NCI-H2227 (cell line): ENCODE measurements around the gene NKTR.

Experiments used
- DNase-seq: peaks from one replicate; lab custom pipeline; 2025; ENCODE audit not compliant: unreplicated experiment; lab: John Stamatoyannopoulos, UW

The NKTR gene

DNA sequence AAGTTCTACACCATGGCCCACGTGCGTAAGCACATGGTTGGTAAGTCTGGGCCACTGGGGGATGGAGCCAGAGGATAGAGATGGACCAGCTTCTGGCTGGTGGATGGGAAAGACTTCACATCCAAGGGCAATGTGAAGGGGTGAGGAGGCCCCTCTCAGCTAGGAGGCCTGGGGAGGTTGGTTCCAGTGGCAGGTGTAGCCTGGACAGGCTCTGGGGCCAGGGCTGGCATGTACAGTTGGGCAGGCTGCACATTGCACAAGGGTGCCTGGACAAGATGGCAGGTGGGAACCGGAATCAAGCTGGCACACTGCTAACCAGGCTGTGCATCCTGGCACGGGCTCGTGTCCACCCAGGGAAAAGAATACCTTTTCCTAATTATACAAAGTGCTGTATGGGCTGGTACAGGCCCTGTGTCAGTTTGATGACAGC is 61.1 kb downstream of the NKTR start:
- no peak for DNase-seq

DNA sequence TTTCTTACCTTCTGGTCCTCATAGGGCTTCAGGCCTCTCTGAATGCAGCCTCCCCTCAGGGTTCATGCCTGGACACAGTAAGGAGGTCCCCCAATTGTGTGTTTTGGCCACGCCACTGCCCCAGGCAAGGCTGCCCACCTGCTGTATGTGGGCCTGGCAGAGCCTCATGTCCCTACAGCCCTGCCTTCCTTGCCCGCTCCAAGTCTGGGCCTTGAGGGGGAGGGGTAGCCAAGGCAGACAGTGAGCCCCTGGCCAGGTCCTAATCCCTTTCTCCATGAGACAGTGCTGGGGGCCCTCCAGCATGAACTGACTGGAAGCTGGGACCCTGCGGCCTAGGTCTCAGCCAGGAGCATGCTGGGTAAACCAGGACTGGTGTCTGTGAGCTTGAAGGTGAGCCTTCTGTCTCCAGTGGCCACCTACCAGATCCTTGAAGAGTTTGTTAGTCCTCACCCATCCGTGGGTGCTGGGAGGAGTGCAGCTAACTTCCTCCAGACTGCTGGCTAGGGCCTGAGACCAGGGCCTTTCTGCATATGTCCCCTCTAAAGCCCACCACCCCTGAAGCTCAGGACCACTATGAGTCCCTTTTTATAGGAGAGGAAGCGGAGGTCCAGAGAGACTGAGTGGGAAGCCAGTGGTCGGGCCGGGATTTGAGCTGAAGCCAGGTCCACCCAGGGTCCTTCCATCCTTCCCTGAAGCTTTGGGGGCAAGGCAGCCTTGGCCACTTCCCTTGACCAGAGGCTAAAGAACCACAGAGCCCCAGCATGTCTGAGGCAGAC is 61.7 kb downstream of the NKTR start:
- DNase-seq, result no peak

DNA sequence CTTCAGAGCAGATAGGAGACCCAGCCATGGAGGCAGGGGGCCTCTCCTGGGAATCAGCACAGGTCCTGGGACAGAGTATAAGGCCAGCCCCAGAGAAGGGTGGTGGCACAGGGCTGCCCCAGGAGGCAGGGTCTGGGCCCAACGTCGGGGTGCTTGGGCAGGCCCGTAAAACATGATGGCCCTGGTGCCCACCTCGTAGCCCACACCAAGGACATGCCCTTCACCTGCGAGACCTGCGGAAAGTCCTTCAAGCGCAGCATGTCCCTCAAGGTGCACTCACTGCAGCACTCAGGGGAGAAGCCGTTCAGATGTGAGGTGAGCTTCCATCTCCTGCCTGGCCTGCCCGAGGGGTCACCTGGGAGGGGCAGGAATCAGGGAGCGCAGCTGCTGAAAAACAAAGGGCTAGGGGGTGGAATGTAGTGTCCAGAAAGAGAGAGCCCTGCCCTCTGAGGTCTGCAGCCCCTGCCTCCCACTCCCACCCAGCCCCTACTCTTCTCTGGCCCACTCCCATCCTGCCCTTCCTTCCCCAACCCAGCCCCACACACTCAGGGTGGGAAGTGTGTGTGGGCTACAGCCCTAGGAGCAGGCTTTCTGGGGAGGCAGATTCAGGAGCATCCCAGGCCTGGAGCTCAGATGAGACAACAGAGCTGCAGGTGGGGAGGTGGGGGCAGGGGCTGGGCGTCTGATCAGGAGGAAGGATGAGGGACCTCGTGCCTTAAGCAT is 62.5 kb downstream of the NKTR start:
- no peak for DNase-seq

DNA sequence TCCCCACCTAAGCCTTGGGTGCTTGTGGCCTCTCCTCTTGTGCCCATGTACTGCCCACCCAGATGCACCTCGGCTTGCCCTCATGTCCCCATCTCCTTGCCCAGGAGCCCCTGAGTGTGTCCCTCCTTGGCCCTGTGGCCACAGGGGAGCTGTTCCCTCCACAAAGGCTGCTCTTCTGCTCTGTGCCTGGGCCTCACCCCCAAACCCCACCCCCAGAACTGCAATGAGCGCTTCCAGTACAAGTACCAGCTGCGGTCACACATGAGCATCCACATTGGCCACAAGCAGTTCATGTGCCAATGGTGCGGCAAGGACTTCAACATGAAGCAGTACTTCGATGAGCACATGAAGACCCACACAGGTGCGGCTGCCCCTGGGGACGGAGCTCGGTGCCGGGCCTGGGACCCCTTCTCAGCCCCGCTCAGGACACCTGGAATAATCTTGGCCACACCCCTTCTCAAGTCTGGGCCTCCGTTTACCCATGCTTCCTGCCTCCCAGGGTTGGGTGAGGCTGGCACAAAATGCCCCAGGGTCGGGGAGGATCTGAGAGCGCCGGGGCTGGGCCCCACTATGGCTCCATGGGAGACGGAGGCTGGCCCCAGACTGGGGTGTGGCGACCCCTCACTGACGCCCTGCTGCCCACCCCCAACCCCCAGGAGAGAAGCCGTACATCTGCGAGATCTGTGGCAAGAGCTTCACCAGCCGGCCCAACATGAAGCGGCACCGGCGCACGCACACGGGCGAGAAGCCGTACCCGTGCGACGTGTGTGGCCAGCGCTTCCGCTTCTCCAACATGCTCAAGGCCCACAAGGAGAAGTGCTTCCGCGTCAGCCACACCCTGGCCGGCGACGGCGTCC is 63.3 kb downstream of the NKTR start:
- DNase-seq, result no peak

DNA sequence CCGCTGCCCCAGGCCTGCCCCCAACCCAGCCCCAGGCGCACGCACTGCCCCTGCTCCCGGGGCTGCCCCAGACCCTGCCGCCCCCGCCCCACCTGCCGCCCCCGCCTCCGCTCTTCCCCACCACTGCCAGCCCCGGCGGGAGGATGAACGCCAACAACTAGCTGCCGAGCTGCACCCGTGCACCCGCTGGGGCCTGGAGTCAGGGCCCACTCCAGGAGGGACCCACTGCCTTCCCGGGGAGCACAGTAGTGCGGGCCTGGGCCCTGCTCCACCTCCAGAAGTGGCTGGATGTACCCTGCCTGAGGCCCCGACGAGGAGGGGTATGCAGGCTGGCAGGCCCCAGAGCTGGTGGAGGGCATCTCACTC is 63.9 kb downstream of the NKTR start:
- no peak for DNase-seq

DNA sequence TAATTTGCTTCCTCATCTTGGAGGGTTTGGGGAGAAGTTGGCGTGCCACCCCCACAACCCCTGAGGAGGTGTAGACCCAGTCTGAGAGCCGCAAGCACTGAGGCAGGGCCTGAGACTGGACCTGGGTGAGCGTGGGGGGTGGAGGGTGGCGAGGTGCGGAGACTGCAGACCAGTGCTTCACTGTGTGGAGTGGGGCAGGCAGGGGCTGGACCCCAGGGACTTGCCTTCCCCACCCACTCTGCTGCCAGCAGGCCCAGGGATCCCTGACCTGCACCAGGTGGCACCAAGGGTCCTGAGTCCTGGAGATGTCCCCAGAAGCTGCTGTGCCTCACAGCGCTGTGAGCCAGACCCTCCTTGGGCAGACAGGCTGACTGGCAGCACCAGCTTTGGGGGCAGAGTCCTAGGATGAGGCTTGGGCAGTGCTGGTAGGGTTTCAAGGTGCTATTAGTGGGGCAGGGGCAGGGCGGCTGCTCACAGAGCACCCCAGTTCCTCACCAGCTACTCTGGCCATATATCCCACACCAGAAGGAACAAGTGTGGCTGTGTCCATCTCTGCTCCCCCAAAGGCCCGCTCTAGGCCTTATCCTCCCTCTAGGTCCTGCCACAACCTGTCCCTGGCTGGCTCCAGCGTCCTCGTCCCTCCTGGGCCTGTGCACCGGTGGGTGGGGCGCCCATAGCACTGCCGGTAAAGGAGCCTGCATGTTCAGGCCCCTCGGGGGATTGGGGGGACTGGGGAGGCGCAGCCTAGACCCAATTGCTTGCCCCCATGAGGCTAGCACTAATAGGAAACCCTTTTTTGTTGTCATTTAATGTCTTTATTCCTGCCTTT is 64.8 kb downstream of the NKTR start:
- DNase-seq, result no peak

DNA sequence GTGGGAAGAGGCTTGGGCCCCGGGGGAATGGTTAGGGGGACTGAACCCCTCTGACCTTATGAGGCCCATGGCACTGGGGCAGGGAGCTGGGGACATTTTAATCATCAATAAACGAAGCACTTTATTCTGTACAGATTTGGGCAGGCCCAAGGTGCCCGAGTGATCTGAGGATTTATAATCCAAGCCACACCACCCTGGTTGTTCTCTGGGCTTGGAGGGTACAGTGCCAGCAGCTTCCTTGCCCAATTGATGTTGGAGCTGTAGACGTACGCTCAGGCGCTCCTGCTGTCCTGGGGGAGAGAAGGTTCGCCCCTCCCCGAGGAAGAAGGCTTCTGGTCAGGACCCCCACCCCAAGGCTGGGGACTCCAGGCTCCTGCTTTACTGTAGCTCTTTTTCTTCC is 65.5 kb downstream of the NKTR start:
- no peak for DNase-seq

DNA sequence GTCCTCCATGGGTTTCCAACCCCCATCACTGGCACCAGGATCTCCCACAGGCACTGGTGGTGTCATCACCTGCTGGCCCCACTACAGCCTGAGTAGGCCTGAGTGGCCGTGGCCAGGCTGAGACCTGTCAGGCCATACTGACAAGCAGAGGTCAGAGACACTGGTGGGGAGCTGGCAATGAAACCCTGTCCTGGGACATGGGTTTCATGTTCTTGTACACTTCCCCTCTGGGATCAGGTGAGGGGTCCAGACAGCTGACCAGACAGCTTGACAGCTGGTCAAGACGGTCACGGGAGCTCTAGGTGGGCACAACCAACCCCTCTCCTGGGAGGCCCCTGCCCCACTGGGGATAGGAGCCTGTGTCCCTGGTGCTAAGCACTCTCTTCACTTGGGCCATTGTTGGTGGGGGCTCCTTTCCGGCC is 66.1 kb downstream of the NKTR start:
- DNase-seq, result no peak

DNA sequence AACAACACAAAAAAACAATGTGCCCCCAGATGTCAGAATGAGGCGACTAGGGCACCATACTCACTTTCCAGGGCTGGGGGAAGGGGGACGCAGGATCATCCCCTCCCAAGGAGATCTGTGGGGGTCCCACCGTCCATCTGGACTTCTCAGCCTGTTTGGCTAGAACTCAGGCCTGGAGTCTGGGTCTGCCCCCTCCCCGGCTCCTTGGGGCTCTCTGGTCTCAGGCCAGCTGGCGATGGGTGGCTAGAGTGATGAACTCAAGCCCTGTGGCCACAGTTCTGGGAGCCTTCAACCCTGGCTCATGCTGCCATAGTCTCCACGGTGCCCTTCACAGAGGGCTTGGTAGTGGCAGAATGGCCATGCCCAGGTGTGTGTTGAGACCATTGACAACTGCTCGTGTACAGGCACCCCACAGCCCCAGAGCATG is 66.6 kb downstream of the NKTR start:
- no peak for DNase-seq

DNA sequence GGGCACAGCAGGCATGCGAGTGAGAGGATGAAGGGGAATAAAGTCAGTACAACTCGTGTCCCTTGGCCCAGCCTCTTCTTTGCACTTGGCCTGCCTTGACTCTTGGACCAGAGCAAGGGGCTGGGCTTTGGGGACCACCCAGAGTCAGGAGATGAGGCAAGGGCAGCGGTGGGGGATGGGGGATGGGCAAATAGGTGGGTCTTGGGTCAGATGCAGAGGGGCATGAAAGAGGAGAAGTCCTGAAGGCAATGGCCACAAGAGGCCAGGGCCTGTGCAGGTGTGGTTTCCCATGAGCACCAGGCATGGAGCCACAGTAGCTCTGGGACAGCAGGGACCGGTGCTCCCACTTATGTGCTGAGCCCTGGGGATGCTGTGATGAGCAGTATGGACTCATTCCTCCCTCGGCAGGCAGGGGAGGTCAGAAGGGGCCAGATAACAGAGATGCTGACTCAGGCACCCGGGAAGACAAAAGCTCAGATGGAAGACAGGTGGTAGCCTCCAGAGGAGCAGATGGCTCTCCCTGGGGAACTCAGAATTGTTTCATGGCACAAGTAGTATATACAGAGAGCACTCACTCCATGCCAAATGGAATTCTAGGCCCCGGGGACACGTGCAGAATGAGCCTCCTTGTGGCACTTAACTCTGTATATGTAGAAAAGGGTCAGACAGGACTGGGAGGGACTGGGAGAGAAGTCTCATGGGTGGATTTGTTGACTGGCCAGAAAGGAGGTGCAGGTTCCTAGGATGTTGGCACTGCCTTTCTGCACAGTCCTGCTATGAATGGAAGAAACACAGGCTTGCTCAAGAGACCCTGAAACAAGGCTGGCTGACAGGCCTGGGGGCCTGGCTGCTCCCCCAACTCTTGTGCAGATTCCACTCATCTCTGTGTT is 67.3 kb downstream of the NKTR start:
- no peak for DNase-seq

DNA sequence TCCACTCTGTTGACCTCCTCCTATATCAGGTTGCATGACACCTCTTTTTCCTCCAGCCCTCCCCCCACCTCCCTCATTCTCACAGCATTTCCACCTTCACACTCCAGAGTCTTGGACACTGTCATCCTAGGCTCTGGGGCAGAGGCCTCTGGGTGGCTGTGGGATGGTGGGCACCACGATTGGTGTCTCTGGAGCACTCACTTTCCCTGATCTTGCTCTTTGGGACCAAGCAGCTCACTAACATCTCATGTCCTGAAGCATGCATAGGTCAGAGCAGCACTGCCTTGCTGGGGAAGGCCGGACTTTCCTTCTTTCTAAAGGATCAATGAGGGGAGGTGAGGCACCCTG is 67.9 kb downstream of the NKTR start:
- DNase-seq, result no peak

DNA sequence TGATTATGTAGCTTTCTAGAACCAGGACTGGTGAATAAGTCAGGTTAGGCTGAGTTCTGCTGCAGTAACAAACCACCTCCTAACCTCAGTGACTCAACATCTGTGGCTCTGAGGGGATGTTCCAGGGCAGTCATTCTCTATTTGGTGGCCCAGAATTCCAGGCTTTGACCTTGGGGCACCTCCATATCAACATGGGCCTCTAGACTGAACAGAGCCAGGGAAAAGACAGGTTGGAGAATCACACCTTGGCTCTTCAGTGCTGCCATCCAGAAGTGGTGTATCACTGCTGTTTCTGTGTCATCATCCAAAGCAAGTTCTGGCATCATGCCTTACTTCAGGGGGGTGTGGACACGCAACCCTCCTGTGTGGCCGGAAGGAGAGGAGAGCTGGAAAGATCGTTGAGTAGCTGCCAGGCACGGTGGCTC is 68.3 kb downstream of the NKTR start:
- no peak for DNase-seq

DNA sequence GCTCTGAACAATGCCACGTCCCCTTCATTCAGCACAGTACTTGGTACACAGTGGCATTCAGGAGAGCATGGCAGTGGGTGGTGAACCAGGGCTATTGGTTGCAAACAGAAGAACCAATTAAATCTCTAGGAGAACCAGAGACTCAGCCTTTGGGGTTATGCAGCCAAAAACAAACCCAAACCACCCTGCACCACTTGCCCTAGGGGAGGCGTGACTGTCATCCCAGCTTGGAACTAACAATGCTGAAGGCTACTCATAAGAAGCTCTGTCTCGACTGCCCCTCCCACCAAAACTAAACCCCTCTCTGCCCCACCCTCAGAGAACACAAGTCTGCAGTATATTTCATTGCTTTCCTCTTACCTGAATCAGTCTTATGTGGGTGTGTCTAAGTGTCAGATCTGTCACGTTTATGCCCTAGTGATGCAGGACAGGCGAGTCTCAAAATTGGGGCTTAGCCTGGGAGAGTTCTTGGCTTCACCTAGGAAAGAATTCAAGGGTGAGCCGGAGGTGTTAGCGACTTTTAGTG is 69.6 kb downstream of the NKTR start:
- no peak for DNase-seq

DNA sequence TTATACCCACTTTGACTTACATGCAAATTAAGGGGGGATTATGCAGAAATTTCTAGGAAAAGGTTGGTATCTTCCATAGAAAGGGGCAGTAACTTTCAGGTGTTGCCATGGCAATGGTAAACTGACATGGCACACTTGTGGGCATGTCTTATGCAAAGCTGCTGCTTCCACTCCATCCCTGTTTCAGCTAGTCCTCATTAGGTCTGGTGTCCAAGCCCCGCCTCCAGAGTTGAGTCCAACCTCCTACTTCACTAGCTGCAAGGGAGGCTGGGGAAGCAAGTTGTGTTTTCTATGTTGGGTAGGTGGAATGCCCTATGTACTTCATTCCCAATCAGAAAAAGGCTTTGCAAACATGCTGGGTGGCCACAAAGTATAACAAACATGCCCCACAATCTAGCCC is 70.2 kb downstream of the NKTR start:
- no peak for DNase-seq

DNA sequence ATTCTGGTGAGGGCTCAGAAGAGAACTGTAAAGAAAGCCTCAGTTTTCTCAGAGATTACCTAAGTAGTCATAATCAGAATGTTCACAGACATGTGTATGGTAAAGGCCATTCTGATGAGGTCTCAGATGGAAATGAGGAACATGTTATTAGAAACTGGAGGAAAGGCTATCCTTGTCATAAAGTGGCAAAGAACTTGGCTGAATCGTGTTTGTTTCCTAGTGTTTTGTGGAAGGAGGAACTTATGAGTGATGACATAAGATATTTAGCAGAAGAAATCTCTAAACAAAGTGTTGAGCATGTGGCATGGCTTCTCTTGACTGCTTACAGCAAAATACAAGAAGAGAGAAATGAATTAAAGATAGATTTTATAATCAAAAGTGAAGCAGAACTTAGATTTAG is 72.0 kb downstream of the NKTR start:
- no peak for DNase-seq

DNA sequence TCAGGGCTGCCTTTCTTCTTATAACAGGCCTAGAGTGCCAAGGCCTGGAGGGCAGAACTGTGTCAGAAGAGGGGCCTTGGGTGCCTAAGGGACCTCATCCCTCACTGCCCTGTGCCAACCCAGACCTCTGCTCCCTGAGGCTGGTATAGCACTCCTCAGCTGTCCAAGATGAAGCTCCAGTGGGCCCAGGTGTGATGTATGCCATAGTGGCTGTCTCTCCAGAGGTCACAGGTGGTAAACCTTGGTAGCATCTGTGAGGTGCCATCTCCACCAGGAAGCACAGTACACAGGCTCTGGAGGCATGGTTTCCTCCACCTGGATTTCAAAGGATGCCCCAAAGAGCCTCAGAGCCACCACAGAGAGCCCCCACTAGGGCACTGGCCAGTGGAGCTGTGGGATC is 72.6 kb downstream of the NKTR start:
- DNase-seq, result no peak

DNA sequence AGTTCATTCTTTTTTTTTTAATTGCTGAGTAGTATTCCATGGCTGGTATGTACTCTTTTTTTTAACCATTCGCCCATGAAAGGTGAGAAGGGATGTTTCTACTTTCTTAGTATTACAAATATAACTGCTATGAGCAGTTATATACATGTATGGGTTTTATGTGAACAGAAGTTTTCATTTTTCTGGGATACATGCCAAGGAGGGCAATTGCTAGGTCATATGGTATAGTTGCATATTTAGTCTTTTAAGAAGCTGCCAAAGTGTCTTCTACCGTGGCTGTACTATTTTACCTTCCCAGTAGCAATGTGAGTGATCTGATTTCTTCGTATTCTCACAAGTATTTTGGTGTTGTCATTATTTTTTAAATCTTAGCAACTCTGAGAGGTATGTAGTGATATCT is 73.7 kb downstream of the NKTR start:
- DNase-seq, result no peak

DNA sequence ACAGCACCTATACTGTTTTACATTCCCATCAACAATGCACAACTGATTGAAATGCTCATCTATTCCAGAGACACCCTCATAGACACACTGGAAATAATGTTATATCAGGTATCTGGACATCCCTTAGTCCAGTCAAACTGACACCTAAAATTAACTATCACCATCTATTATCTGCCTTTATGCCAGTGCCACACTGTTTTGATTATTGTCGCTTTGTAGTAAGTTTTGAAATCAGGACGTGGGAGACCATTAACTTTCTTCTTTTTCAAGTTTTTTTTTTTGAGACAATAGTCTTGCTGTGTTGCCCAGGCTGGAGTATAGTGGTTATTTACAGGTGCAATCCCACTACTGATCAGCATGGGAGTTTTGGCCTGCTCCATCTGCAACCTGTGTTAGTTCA is 75.4 kb downstream of the NKTR start:
- DNase-seq, result no peak

DNA sequence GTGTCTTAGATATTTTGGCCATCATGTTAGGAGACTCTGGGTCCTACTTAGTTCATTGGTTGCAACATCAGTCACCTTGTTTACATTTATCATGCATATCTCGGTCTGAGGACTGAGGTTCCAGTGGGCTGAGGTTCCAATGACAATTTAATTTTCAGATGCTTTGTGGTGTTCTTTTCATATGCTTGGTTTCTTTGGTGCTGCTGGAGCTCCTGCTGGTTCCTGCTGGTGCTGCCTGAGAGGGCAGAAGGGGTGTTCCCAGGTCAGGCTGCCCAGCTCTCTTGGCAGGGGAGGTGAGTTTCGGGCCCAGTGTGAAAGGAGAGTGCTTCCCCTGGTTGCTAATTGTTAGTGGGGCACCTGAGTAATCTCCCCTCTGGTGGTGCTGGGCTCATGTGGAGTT is 78.0 kb downstream of the NKTR start:
- DNase-seq, result no peak

DNA sequence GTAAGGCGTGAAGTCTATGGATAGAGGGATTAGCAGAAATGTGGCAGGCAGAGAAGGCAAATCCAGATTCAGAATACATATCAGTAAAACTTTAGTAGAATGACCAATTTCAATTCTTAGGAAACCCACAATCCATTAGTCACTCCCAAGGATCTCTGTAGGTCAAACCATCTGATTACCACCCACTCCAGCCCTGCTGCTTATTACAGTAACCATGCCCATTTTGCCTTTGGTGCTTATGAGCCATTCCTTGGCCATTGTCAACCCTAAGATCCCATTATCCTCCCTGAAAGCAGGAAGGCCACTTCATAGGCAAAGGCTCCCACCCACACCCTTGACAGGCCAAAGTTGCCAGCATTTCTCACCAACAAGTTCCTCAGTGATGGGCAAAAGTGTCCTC is 79.8 kb downstream of the NKTR start:
- no peak for DNase-seq
